Natural killer cell (primary cell): Measurements from ENCODE around the gene HOXB4. TPM values are rescaled to one million over a fixed set of nuclear protein-coding genes. Genes with fewer than 3 reads are reported as not detected.

Experiments
- ATAC-seq, 3 donors: fragments of 150-1000 bp in 2 of 3; fragments of 200-7000 bp in 1 of 3; cut with Tn5 transposase; 1 replicate in 1 of 3; 2 replicates in 2 of 3; pipeline ENCODE4 v1.10.0; 2021; ENCODE audit warnings: mild to moderate bottlenecking in 2 of 3, moderate library complexity in 2 of 3
- DNase-seq, 2 donors: peaks; one replicate each; pipeline versions ENCODE4 v3.0.0 to v3.0.0-alpha.2; 2013 to 2021; ENCODE audit warnings: mixed read lengths in 1 of 2
- H3K27ac ChIP-seq: one replicate; pipeline ENCODE4 v1.5.1; 2013; ENCODE audit warnings: mild to moderate bottlenecking, low read length
- H3K27me3 ChIP-seq: one replicate; pipeline ENCODE4 v1.6.1; 2013; ENCODE audit warnings: low read length; ENCODE audit not compliant: control insufficient read depth, insufficient read depth
- H3K36me3 ChIP-seq: one replicate; pipeline ENCODE4 v1.6.1; 2013; ENCODE audit warnings: low read length; ENCODE audit not compliant: control insufficient read depth, insufficient read depth
- H3K4me1 ChIP-seq: one replicate; pipeline ENCODE4 v1.6.1; 2013; ENCODE audit warnings: low read length; ENCODE audit not compliant: control insufficient read depth, insufficient read depth
- H3K4me3 ChIP-seq: one replicate; pipeline ENCODE4 v1.5.1; 2013; ENCODE audit warnings: low read length
- H3K9me3 ChIP-seq: one replicate; pipeline ENCODE4 v1.6.1; 2013; ENCODE audit warnings: low read length; ENCODE audit not compliant: control insufficient read depth, insufficient read depth
- H3K27ac Mint-ChIP-seq, 2 donors: one replicate each; pipeline ENCODE4 v1.8.0; 2022; ENCODE audit warnings: mild to moderate bottlenecking in 2 of 2, mixed read lengths in 2 of 2, moderate library complexity in 1 of 2
- H3K27me3 Mint-ChIP-seq, 2 donors: one replicate each; pipeline ENCODE4 v1.8.0; 2022; ENCODE audit warnings: low read depth in 2 of 2, mixed read lengths in 2 of 2
- H3K36me3 Mint-ChIP-seq: one replicate; pipeline ENCODE4 v1.8.0; 2022; ENCODE audit warnings: mixed read lengths
- H3K4me1 Mint-ChIP-seq, 2 donors: one replicate each; pipeline ENCODE4 v1.8.0; 2022; ENCODE audit warnings: mixed read lengths in 2 of 2
- H3K4me3 Mint-ChIP-seq: one replicate; pipeline ENCODE4 v1.8.0; 2022; ENCODE audit warnings: mild to moderate bottlenecking, moderate library complexity, mixed read lengths
- H3K9me3 Mint-ChIP-seq, 2 donors: one replicate each; pipeline ENCODE4 v1.8.0; 2022; ENCODE audit warnings: mixed read lengths in 2 of 2
- CTCF ChIP-seq: fragments of 200-600 bp; IDR thresholded peaks from one replicate; pipeline ENCODE4 v1.8.0; 2022; ENCODE audit warnings: antibody characterized with exemption
- WGBS: methylation state at CpG from one replicate; pipeline ENCODE4 v1.1.7; 2013; ENCODE audit warnings: missing lambda C conversion rate; ENCODE audit not compliant: insufficient coverage; 5-methylcytosine and 5-hydroxymethylcytosine counted together
- intact Hi-C: fragments of 100-400 bp; cut with micrococcal nuclease; formaldehyde crosslinking; loops from one replicate; pipeline ENCODE4 v1.14.2; 2022
- total RNA-seq, 4 donors: library from RNA; stranded (reverse); fragments of 120-200 nt in 1 of 4; gene quantifications; one replicate each; pipeline versions ENCODE4 v1.2.3 to v1.2.4, GENCODE V29; 2013 to 2022

The HOXB4 gene
- total RNA-seq, 3 donors from 2014 or later (not counting 1 experiment from before 2014, with no cell fraction given), result 3.5 to 6.7 (median 5.7) TPM

- Histone ChIP-seq H3K4me1 (peaks cover 34% of the 10 kb centered on the region), H3K27ac (no peak overlapping the region), H3K36me3 (peaks cover 2% of the 10 kb centered on the region), H3K27me3 (no peaks in the 10 kb centered on the region), H3K4me3 (no peak overlapping the region), H3K9me3 (no peaks in the 10 kb centered on the region)
- intact Hi-C loops, result no loop called here
- Mint-ChIP-seq H3K36me3 (no peaks in the 10 kb centered on the region), H3K27ac (no peak overlapping the region), H3K4me3 (no peak overlapping the region), H3K4me1 (peaks cover 40 to 47% of the 10 kb centered on the region in 2 donors), H3K9me3 (no peaks in the 10 kb centered on the region), H3K27me3 (peaks cover 0 to 8% of the 10 kb centered on the region in 2 donors)
- no peak for ATAC-seq
- no peak for DNase-seq
- TF ChIP-seq CTCF, result no peak
- WGBS, result 96% methylated on average over 70 of the region's 70 CpGs
Observed at GRCh38 chr17:48550502-48551213, 27.5 kb downstream of the HOXB4 start.

GRCh38 chr17:48549914-48550501 lies 28.1 kb downstream of the HOXB4 start:
- Histone ChIP-seq H3K27me3 (no peaks in the 10 kb centered on the region), H3K36me3 (peaks cover 2% of the 10 kb centered on the region), H3K9me3 (no peaks in the 10 kb centered on the region), H3K27ac (no peak overlapping the region), H3K4me1 (peaks cover 38% of the 10 kb centered on the region), H3K4me3 (no peak overlapping the region)
- DNase-seq (no peak), ATAC-seq (no peak)
- Mint-ChIP-seq H3K27me3 (peaks cover 0 to 6% of the 10 kb centered on the region in 2 donors), H3K27ac (no peak overlapping the region), H3K36me3 (no peaks in the 10 kb centered on the region), H3K4me1 (peaks cover 38 to 47% of the 10 kb centered on the region in 2 donors), H3K9me3 (no peaks in the 10 kb centered on the region), H3K4me3 (no peak overlapping the region)
- intact Hi-C loops, result no loop called here
- no peak for TF ChIP-seq CTCF
- WGBS, result 90% methylated on average over 17 of the region's 18 CpGs

GRCh38 chr17:48549281-48549630 lies 28.9 kb downstream of the HOXB4 start:
- Mint-ChIP-seq H3K4me3 (no peak overlapping the region), H3K27ac (no peak overlapping the region), H3K9me3 (no peaks in the 10 kb centered on the region), H3K4me1 (peaks cover 38 to 47% of the 10 kb centered on the region in 2 donors), H3K36me3 (no peaks in the 10 kb centered on the region), H3K27me3 (peaks cover 0 to 4% of the 10 kb centered on the region in 2 donors)
- Histone ChIP-seq H3K9me3 (no peaks in the 10 kb centered on the region), H3K4me3 (no peak overlapping the region), H3K27ac (no peak overlapping the region), H3K4me1 (peaks cover 37% of the 10 kb centered on the region), H3K27me3 (no peaks in the 10 kb centered on the region), H3K36me3 (peaks cover 2% of the 10 kb centered on the region)
- intact Hi-C loops, result no loop called here
- DNase-seq (no peak), ATAC-seq (no peak)
- WGBS, result 100% methylated on average over 2 of the region's 3 CpGs
- TF ChIP-seq CTCF, result no peak
